GM11168 (cell line): Measurements from ENCODE around the gene PHLDB2.

Experiments used
- in situ Hi-C: fragments of 300-500 bp; cut with MboI; formaldehyde crosslinking; loops from one replicate; pipeline ENCODE4 v1.12.0; 2022; ENCODE audit warnings: low sequenced_read_pairs; ENCODE audit not compliant: unreplicated experiment

PHLDB2 gene

DNA sequence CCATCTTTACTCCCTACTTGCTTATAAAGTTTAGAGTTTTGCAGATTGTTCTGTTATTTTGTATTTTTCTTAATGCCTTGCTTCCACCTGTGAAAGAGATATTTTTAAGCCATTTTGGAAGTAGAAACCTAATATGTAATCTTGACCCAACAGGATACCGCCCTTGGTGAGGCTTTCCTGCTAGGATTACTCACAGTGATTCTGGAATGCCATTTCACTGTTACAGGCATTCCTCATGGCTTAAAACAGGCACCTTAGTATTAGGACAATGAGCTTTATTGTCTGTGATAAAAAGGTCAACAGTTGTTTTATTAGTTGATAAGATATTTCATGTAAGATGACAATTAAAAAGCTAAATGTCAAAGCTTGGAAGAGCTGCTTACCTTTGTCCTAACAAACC, 58.2 kb downstream of the PHLDB2 start:
- in situ Hi-C loops, result no loop called here

DNA sequence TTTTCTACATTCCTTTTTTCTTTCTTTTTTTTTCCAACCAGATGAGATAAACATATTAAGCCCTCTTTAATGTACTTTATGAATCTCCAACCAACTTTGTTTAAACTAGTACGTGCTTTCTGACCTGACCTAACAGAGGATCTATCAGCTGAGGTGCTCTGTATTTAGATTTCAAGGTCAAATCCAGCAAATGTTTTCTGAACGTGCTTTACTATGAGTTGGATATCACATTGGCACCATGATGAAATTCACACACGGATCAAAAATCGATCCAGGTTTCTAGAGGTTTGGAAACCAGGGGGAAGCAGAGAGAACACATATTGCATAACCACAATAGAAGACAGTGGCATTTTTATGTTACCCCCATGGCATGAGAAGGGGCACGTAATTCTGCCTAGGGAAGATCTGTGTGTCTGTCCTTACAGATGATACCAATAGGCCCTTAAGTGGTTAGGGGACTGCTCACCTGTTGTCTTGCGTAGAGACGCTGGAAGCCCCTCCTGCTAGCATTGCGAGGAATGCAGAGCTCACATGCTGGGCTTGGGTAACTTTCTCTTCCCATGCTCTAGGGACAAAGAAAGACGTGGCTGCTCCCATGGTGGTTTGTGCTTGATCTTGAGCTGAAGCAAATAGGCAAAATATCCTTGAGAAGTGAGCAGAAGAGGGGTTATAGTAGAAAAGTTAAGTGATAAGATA, 60.5 kb downstream of the PHLDB2 start:
- in situ Hi-C loops, result no loop called here

DNA sequence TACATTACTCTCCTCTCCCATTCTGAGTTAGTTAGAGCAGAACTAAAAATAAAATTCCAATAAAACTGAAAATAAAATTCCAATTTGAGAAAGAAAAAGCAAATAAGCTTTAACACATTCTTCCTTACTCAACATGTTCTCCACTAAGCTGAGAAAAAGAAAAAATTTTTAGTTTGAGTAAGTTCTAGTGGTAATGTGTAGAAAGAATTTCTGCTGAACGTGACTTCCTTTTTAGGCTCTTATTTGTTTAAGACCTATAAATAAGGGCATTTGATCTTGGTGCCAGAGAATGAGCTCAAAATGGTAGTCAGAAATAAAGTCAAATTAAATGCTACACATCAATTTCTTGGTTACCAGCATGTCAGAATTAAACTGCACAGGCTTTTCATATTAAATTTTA, 62.1 kb downstream of the PHLDB2 start:
- in situ Hi-C loops, result no loop called here

DNA sequence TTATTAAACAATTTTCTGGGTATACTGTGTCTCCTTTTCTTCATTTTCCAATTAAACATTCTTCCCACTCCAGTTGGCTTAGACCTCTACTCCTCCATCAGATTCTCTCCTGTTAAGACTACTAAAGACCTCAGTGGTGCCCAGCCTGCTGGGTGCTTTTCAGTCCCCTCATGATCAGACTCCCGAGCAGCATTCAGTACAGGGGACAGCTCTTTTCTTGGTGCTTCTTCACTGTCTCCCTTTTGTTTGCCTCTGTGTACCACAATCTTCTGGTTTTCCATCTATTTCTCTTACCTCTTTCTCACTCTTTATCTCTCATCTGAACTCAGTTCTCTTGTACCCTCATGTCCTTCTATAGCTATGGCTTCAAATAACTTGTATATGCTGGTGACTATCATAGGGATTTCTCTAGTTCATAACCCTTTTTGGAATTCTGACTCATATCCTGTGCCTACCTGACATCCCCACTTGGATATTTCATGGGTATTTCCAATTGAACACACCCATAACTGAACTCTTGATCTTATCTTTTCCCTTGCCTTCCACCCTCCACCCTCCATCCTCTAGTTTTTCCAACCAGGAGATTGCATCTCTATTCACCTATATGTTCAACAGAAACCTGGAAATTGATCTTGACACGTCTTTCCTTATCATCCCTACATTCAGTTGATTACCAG, 64.2 kb downstream of the PHLDB2 start:
- in situ Hi-C loops, result no loop called here

DNA sequence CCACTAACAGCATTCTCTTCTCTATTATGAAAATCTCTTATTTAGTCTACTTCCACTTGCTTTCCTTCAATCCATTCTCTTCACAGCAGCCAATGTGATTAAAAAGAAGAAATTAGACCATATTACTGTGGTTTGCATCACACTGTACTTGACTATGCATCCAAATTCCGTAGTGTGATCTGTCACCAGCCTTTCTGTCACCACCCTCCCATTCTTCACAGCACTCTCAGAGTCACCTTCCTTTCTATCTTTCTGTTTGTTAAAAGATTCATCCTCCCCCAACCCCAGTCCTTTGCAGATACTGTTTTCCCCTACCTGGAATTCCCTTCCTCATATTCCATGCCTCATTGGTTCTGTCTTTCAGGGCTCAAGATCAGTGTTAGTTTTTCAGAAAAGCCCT, 64.7 kb downstream of the PHLDB2 start:
- in situ Hi-C loops, result no loop called here

DNA sequence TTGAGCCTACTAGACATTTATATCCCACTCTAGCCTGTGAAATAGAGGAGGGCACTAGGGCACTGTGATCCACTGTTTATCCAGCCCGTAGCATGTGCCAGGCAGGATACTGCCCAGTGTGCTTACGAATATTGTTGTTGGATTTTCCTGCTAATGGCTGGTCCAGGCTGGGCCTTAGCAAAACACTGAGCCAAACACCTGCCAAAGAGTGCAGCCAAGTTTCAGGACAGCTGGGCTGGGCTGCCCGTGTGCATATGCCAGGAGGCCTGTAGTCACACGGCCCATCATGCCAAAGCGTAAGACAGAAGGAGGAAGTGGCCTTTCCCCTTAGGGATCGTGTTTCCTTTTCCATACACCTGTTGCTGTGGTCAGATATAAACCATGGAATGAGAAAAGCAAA, 65.2 kb downstream of the PHLDB2 start:
- in situ Hi-C loops, result no loop called here

DNA sequence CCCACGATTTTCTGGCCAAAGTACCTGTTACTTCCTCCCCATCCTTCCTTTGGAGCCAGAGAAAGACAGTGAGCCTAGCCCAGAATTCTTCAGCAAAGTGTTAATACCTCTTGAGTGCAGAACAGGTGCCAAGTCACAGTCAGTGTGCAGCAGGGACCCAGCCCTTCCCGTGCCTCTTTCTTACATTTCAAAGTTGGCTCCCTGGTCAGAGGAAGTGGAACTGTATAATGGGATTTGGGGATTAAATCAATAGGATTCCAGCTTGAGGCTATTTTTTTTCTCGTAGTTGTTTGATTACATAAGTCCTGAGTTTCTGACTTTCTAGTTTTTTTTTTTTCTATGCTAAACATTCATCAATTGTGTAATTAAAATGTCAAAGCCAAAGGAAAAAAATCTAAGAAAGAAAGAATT, 67.2 kb downstream of the PHLDB2 start:
- in situ Hi-C loops, result no loop called here

DNA sequence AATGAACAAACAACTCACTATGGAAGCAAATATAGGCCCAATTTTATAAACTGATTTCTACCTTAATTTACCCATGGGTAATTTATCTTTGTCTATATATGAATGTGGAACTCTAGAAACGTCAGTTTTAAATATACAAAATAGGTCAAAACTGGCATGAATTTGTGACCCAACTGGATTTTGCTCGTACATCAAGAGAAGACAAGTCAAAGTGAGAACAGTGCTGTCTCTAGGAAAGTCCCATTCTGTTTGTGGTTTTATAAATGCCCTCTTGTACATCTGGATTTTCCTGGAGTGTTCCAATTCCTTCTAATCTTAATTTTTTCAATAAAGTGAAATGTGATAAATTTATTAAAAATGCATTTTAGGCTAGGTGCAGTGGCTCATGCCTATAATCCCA, 69.5 kb downstream of the PHLDB2 start:
- in situ Hi-C loops, result no loop called here

DNA sequence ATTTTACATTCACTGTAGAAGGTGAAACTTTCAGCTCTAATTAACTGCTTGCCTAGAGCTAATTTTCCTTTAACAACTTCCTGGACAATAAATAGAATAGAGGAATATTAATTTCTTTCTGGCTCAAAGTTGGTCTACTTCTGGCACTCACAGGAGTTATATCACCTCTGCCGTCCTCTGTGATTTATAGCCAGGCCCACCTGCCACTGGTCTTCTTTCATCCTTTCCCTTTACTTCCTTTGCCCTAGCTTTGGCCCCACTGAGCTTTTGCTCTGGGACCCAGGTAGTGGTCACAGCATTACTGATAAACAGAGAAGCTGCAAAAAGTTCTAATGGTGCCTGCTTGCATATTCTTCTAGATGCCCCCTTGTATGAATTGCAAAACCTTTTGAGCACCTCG, 70.4 kb downstream of the PHLDB2 start:
- in situ Hi-C loops, result no loop called here

DNA sequence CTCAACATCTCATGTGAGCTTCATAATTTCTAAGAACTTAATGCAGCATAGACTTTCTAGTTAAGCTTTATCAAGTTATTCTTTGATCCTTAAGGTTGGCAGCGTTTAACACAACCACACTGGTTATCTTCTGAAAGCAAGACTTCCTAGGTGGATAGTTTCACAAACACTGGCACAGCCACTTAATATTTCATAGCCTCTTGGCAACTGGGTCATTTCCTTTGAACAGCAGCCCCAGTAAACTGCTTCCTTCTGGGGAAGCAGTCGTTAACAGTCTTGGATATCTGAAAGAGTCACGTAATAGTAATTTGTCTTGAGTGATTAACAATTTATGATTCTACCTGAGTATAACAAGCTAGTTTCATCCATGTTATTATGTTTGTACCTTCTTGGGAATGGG, 73.9 kb downstream of the PHLDB2 start:
- in situ Hi-C loops, result no loop called here

DNA sequence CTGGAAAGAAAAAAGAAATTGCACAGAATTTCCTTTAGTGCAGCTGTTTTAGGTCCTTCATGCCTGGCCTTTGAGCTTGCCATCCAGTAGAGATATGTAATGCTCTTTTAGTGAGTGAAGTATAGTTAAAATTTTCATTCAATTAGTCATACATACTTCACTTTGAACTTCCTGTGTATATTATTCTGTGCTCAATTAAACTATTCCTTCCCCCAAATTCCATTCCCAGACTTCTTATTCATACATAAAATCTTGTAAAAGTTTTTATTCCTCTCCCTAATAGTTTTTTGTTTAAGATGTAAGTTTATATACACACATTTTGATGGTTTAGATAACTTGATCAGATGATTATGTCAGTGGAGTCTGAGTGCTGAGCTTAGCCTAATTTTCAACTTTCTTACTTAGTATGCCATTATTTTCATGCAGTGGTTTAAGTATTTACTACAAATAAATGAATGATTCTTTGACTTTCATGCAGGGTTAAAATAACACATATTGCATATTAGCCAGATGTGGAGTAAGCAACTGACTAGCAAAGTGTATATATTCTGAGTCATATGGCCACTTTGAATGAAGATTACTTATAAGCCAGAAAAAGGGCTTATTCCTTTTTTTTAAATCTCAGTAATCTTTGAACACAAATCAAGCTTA, 77.3 kb downstream of the PHLDB2 start:
- in situ Hi-C loops, result no loop called here

DNA sequence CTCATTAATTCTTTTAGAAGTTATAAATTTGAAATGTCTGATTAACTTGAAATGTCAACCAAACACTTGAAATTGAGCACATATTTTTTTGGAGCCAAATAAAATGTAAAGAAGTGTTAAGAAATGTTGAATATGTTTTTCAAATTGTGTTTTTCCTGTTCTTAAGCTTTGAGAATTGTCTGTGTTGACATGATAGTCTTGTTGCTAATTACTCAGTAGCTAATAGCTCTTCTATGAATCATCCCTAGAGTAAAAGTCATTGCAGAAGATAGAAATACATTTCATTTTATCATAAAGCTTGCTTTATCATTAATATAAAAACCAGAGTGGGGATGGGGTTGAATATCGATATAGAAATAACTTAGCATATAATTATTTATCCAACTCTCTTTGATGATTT, 77.9 kb downstream of the PHLDB2 start:
- in situ Hi-C loops, result no loop called here

DNA sequence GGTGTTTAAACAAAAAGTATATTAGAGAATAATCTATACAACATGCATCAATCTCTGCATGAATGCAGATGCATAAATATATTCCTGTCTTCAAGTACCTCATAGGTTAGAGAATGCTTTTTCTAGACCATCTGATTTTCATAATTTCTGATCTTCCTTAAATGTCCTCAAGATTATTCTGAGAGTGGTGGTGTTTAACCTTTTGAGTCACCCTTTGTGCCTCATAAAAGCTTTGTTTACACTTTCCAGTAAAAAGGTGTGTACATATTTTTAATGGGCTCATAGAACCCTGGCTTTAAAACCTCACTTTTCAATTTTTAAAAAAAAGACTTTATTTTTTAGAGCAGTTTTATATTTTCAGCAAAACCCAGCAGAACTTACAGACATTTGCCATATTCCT, 78.8 kb downstream of the PHLDB2 start:
- in situ Hi-C loops, result no loop called here

DNA sequence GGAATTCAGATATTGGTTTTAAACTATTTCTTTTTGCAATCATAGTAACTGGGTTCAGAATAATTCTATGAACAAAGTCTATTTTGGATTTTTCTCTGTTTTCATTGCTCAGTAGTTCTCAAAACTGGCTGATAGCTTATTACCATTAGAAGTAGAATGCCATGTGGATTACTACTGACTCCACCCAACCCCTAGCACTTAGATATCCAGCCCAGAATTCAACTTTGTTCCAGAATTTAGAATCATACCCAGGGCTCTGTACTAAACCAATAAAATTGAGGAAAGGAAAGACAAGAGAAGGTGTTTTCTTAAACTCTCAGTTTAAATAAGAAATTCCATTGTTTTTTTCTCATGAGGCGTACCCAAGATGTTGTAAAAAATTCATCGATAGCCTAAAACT, 80.8 kb downstream of the PHLDB2 start:
- in situ Hi-C loops, result no loop called here

DNA sequence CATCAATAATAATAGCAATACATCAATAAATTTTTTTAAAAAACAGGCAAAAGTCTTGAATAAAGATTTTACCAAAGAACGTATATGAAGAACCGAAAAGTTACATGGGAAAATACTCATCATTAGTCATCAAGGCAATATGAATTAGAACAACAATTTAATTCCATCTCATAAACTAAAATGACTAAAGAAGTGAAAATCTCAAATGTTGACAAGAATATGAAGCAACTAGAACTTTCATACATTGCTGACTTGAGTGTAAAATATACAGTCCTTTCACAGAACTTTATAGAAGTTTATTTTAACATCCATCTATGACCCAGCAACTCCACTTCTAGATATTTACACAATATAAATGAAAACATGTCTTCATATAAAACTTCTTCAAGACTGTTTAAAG, 84.5 kb downstream of the PHLDB2 start:
- in situ Hi-C loops, result no loop called here

DNA sequence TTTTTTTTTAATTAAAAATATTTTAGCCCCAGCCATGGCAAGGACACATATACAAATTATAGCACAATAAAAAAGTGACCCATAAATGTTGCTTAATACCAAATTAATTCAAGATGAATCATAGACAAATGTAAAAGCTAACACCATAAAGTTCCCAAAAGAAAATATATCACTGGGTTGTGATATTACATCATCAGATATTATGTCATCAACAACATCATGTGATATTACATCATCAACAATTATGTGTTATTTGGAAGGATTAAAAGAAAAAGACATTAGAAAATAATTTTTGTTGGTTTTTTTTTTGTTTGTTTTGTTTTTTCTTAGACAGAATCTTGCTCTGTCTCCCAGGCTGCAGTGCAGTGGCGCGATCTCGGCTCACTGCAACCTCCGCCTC, 85.3 kb downstream of the PHLDB2 start:
- in situ Hi-C loops, result no loop called here

DNA sequence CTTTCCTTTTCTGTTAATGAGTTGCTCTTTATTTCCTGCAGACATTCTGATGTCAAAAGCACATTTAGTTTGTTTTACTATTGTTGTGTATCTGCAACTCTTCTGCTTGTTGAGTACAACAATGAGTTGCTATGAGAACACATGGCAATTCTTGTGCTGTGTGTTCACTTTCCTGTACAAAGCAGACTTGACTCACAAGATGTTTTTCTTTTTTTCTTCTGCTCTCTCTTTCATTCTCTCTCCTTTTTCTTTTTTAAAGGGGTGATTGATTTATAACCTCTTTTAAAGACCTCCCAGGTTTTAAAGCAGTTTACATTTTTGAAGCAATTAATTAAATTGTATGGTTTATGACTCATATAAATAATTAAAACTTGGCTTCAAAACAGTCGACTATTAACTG, 88.2 kb downstream of the PHLDB2 start:
- in situ Hi-C loops, result no loop called here

DNA sequence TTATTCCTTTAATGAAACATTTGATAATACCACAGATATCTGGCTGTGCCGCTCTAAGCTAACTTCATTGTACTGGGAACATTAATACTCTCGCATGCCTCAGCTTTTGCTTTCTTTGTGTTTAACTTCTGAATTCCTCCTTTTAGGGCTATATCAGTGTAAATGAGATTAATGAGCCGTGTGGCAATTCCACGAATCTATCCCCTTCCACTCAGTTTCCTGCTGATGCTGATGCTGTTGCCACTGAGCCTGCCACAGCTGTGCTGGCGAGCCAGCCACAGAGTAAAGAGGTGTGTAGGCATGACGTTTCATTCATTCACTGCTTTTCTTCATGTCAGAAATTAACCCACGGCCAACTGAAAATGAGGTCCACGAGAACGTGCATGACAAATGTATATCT, 89.7 kb downstream of the PHLDB2 start:
- in situ Hi-C loops, result no loop called here

DNA sequence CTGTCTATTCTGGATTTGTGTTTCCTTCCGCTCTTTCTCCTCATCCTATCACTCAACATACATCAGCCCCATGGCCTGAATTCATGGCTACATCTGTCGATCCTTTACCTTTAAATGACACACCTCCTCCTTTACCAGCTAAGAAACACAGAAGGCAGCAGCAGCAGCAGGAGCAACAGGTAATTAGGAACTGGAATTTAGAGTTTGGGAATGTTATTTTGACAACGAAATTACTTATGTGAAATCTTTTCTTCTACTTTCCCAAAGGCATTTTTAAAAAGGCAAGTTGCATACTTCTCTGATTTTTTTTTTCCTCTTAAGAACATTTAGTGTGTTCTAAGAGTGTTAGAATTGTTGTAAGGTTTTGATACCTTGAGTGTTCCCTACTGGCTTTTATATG, 90.6 kb downstream of the PHLDB2 start:
- in situ Hi-C loops, result no loop called here

DNA sequence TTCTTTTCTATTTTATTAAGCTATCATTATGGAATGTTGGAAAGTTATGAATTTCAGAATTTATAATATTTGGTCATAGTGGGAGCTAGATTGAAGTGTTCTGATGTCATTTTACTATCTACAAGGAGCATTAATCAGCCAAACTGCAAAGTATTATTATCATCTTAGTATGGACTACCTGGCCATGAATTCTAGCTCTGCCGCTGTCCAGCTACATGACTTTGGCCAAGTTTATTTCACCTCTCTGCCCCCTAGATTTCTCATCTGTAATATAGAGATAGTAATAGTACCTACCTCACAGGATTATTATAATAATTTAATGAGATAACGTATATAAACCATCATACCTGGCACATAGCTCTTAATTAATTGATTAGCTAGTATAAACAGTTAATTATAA, 92.0 kb downstream of the PHLDB2 start:
- in situ Hi-C loops, result no loop called here

DNA sequence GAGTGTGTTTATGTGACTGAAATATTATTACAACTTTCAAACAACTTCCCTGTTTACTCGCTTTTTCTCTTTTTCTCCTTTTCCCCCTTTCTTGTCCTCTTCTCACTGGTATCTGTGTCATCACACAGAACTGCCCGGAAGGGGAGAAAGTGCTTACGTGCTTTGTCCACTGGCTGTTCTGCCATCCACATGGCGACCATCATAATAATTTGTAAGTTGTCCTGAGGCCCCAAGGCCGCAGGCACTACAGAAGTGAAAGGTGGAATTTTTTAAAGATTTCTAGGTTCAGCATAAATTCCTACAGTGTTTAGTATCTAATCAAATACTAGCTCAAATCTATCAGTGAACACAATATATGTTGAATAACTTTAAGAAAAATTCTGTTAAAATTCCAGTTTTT, 93.0 kb downstream of the PHLDB2 start:
- in situ Hi-C loops, result no loop called here
